Measurements from ENCODE around the gene TBX6. TPM values are rescaled to one million over a fixed set of nuclear protein-coding genes. Genes with fewer than 3 reads are reported as not detected.
"Not testable (repeated sequence)": the region's sequence is repeated elsewhere in the genome, so short reads cannot be mapped to it uniquely, and the experiment has no call there.

The TBX6 gene
- total RNA-seq, 1 donor from 2014 or later, result 0.17 TPM

- peak; percentile 99 for DNase-seq
Observed at GRCh38 chr16:30065102-30065942, 26.4 kb downstream of the TBX6 start, which contains the start of gene ALDOA. Gene ALDOA, plus strand, starts transcription at chr16:30065760. Its CDS starts 1,138 bp downstream, at chr16:30066898.

GRCh38 chr16:30064729-30065101 is 27.0 kb downstream of the TBX6 start:
- DNase-seq, result no peak

GRCh38 chr16:30063893-30064728 is 27.6 kb downstream of the TBX6 start:
- DNase-seq, result peak; percentile 55

- no peak for DNase-seq
Observed at GRCh38 chr16:30063278-30063892, 28.3 kb downstream of the TBX6 start.

DNA sequence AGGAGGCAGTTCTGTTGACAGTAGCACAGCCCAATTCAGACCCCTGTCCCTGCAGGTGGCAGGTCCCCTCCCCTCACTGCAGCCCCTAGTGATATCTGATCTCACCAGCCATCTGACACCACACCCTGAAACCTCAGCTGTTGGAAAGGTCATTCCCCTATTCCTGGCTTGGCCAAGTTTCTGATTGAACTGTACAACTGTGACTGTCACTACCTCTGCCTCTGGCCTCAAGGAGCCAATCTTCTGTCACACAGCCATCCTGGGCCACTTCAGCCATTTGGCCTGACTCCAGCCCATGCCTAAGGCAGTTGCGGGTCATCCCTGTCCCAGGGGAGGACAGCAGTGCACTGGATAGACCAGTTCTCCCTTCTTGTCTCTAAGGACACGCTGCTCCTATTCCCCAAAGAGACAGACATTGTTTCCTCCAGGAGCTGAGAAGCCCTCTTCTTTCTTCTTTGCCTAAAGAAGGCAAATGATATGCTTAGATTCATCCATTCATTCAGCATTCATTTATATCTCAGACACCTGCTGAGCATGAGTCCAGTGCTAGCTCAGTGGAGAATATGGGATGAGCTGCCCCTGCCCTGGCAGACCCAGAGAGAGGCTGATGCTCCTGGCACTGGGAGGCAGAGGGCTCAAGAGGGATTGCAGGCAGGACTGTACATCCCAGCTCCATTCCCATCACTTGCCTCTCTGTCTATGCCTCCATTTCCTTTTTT is 30.7 kb downstream of the TBX6 start:
- no peak for DNase-seq

DNA sequence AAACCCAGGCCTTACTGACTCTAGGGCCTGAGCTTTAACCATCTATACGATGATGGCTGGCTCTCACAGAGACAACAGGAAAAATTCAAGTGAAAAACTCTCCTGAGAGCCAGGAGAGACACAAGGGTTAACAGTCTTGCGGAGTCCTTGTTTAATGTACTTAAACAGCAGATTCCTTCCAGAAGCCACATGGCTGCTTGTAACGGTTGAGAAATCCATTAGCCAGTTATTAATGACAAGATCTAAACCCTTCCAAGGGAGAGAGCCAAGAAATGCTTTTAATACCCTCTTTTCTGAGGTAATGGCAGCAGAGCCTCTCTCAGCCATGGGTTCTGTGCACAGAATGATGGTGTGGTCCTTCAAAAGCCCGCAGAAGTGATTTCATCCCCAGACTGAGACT is 31.4 kb downstream of the TBX6 start:
- no peak for DNase-seq

- peak; percentile 61 for DNase-seq
Observed at GRCh38 chr16:30054959-30055553, 36.7 kb downstream of the TBX6 start.

DNA sequence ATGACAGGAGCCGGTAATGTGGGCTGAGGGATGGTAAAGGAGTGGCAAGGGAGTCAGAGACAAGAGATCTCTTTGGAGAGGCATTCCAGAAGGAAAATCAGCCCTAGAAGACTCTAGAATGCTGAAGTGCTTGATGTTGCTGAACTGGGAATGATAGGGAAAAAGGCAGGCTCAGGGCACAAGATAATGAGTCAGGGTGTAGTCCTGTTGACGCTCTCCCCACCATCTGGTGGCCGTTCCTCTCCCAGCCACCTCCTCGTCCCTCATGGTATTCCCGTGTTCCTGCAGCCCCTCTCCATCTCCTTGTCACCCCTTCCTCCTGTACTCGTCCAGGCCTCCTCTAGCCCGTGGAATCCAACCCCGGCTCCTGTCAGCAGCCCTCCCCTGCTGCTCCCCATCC is 37.3 kb downstream of the TBX6 start:
- DNase-seq, result peak; percentile 23

- peak; percentile 71 for DNase-seq
Observed at GRCh38 chr16:30053376-30054015, 38.2 kb downstream of the TBX6 start.

DNA sequence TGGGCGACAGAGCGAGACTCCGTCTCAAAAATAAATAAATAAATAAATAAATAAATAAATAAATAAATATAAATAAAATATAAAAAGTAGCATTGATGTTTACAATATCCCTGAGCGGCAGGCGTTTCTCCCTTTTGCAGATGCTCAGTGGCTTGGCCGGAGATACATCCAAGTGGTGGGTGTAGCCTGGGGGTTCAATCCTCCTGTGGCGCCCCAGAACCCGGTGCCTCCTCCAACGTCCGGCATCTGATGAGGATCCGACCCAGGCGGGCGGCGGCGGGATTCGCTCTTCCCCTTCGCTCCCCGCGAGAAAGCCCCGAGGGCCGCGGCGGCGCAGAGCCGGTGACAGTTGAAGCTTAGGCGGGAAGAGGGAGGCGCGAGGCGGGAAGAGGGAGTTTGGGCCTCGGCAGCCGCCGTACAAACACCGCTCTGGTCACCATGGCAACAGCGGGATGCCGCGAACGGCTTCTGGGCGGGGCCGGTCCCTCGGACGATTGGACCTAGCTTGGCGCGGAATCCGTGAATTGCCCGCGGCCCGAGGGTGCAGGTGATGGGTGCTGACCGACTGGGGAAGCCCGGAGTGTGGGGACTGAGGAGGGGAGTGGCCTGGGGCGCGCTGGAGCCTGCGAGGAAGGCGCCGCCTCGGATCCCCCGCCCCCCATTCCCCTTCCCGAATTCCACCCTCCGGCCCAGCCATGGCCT is 38.9 kb downstream of the TBX6 start:
- DNase-seq, result peak; percentile 95

DNA sequence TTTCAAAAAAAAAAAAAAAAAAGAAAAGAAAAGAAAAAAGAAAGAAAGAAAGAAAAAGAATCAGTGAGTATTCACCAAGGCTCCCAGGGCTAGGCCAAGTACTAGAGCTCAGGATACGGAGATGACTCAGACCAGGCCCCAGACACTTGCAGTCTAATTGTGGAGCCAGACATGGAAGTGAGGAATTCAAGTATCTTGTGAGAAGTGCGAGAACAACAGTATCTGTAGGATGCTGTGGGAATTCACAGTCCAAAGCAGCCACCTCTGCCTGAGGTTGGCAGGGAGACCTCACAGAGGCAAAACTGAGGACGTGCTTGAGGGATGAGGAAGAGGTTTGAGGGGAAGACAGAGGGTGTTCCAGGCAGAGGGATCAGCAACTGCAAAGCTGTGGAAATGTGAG is 40.2 kb downstream of the TBX6 start:
- DNase-seq, result peak; percentile 85

GRCh38 chr16:30049871-30050270 is 41.9 kb downstream of the TBX6 start:
- DNase-seq, result no peak

- no peak for DNase-seq
Observed at GRCh38 chr16:30046588-30046987, 45.1 kb downstream of the TBX6 start.

DNA sequence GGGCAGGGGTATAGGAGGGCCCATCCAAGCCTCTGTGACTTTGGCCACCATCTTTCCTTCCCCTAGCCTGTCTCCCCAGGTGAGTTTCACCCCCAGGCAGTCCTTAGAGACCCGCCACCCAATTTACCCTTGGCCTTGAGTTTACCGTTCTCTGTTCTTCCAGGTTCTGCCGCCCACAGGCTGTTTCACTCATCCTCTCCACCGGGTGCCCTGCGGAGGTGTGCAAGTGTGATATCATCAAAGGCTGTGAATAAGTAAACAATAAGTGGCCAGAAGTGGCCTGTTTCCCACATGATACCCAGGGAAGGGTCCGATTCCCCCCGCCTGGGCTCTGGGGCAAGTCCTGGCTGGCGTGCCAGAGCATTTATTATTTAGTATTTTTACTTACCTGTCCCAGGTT is 45.5 kb downstream of the TBX6 start:
- no peak for DNase-seq

DNA sequence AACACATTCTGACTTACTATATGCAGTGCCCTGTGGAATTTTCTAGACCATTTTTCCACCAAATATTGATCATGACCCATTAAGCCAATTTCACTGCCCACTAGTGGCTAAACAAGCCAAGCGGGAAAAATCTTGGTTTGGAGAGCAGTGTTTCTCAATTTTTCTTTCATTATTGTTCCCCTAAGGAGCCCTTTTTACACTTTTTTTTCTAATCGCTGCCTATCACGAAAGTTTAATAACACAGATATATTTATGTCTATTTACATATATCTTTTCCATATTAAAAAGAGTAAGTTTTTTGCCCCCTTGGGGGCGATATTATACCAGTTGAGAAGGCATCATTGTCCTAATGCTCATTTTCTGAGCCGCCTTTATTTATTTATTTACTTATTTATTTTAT is 49.9 kb downstream of the TBX6 start:
- peak; percentile 68 for DNase-seq

GRCh38 chr16:30040690-30041089 is 51.0 kb downstream of the TBX6 start:
- not testable (repeated sequence) for DNase-seq

- DNase-seq, result no peak
Observed at GRCh38 chr16:30040221-30040620, 51.5 kb downstream of the TBX6 start.
